GM18499 (cell line): Measurements from ENCODE around the gene ENKD1.

ENCODE experiments used
- ATAC-seq: cut with Tn5 transposase; IDR thresholded peaks from one replicate; pipeline ENCODE4 v1.9.1; 2021; ENCODE audit warnings: moderate number of reproducible peaks; ENCODE audit not compliant: insufficient read depth, unreplicated experiment

ENKD1 gene

GRCh38 chr16:67679935-67680897 lies 13.7 kb upstream of the ENKD1 start:
- no peak for ATAC-seq

GRCh38 chr16:67678354-67679023 lies 11.9 kb upstream of the ENKD1 start:
- no peak for ATAC-seq

GRCh38 chr16:67677712-67678111 lies 11.2 kb upstream of the ENKD1 start:
- ATAC-seq: no peak

GRCh38 chr16:67676939-67677338 lies 10.4 kb upstream of the ENKD1 start:
- ATAC-seq: no peak

- no peak for ATAC-seq
These were observed 10.0 kb upstream of the ENKD1 start for GRCh38 chr16:67676516-67676915.

GRCh38 chr16:67675999-67676398 lies 9.4 kb upstream of the ENKD1 start:
- no peak for ATAC-seq

- no peak for ATAC-seq
These were observed 9.0 kb upstream of the ENKD1 start for GRCh38 chr16:67675579-67675935.

GRCh38 chr16:67674851-67675578 lies 8.5 kb upstream of the ENKD1 start:
- ATAC-seq: no peak

- ATAC-seq: no peak
These were observed 7.4 kb upstream of the ENKD1 start for GRCh38 chr16:67673712-67674580.

GRCh38 chr16:67672739-67673662 lies 6.5 kb upstream of the ENKD1 start:
- ATAC-seq: no peak

GRCh38 chr16:67672306-67672705 lies 5.8 kb upstream of the ENKD1 start:
- ATAC-seq: no peak

- ATAC-seq: no peak
These were observed 3.0 kb upstream of the ENKD1 start for GRCh38 chr16:67669499-67670101.

- ATAC-seq: no peak
These were observed 2.1 kb upstream of the ENKD1 start for GRCh38 chr16:67668495-67669157.

- no peak for ATAC-seq
These were observed 1.4 kb upstream of the ENKD1 start for GRCh38 chr16:67667817-67668494.

- no peak for ATAC-seq
These were observed 885 bp upstream of the ENKD1 start for GRCh38 chr16:67667453-67667816.

GRCh38 chr16:67666032-67666551 lies 458 bp downstream of the ENKD1 start:
- ATAC-seq: no peak

GRCh38 chr16:67665598-67665997 lies 952 bp downstream of the ENKD1 start:
- ATAC-seq: no peak
